Activated CD8-positive, alpha-beta T cell treated with anti-CD3 and anti-CD28 coated beads for 36 hours (primary cell): ENCODE measurements around the gene NAA15. TPM values are rescaled to one million over a fixed set of nuclear protein-coding genes. Genes with fewer than 3 reads are reported as not detected.

Experiments used
- ATAC-seq: fragments of 200-7000 bp; cut with Tn5 transposase; one replicate; pipeline ENCODE4 v1.10.0; 2021; ENCODE audit warnings: mild to moderate bottlenecking, moderate library complexity
- CTCF ChIA-PET: fragments of 350-600 bp; sonication (Branson Sonifier 250); formaldehyde crosslinking; loops from one replicate; lab custom pipeline; 2021; ENCODE audit warnings: antibody characterized with exemption; lab: Charles Lee
- POLR2A ChIA-PET: fragments of 350-600 bp; sonication (Branson Sonifier 250); formaldehyde crosslinking; loops from one replicate; lab custom pipeline; 2021; ENCODE audit warnings: antibody characterized with exemption; lab: Charles Lee
- DNase-seq: peaks from one replicate; pipeline ENCODE4 v3.0.0-alpha.2; 2020
- H3K27ac Mint-ChIP-seq: one replicate; pipeline ENCODE4 v1.8.0; 2021; ENCODE audit warnings: mild to moderate bottlenecking, mixed read lengths
- H3K27me3 Mint-ChIP-seq: one replicate; pipeline ENCODE4 v1.8.0; 2021; ENCODE audit warnings: mixed read lengths
- H3K36me3 Mint-ChIP-seq: one replicate; pipeline ENCODE4 v1.8.0; 2021; ENCODE audit warnings: low read depth, mixed read lengths
- H3K4me1 Mint-ChIP-seq: one replicate; pipeline ENCODE4 v1.8.0; 2021; ENCODE audit warnings: low read depth, mixed read lengths
- H3K4me3 Mint-ChIP-seq: one replicate; pipeline ENCODE4 v1.8.0; 2021; ENCODE audit warnings: mild to moderate bottlenecking, moderate library complexity, mixed read lengths
- H3K9me3 Mint-ChIP-seq: one replicate; pipeline ENCODE4 v1.8.0; 2021; ENCODE audit warnings: mixed read lengths
- intact Hi-C: fragments of 100-400 bp; cut with micrococcal nuclease; formaldehyde crosslinking; loops from one replicate; pipeline ENCODE4 v1.10.0; 2022
- total RNA-seq, 2 experiments: library from RNA; stranded (reverse); gene quantifications; one replicate each; pipeline ENCODE4 v1.2.3, GENCODE V29; 2021
- TF ChIP-seq, protein P1 (sequence below): fragments of 200-600 bp; IDR thresholded peaks from one replicate; pipeline ENCODE4 v1.8.0; 2022; ENCODE audit warnings: antibody characterized with exemption, mild to moderate bottlenecking

The NAA15 gene
- total RNA-seq, 2 experiments from 2014 or later = 113 to 114 TPM

DNA sequence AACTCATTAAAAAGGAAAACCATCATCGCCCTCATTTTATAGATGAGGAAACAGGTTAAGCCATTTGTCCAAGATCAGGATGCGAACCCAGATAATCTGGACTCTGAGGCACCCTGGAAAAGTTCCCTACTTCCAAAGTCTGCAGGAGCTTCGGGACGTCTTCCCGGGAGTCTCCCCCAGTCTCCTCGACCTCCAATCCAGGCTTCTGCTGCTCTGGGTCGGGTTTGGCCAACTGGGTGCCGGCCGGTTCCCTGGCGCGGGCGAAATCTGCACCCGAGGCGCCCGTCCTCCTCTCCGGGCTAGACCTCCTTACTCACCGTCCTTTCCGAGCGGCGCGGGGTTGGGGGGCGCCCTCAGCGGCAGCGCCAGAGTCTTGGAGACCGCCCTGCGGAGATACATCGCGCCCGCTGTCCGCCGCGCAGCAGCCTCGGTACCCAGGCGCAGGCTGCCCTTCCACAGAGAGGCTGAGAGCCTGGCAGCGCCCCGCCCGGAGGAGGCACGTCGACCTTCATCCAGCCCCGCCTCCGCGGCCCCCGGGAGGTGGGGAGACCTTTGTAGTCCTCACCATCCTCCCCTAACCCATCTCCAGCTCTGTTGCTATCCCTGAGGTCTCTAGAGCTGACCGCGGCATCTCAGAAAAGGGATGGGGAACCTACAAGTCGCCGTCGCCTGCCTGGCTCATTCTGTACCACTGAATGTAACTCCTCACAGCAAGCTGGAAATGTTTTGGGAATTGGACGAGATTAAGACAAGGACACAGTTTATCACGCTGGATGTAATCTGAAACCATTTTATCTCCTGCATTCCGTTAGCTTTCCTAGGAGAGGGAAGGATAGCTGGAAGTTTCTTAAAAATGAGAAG is 21.3 kb upstream of the NAA15 start, which contains the start of gene MGARP:
Gene MGARP (minus strand): TSS at position 466 of the 861 bp plus-strand sequence. CDS start 67 bp downstream, at position 399.
- peaks cover 6% of the 10 kb centered on the region for H3K9me3 Mint-ChIP-seq
- POLR2A ChIA-PET = no interaction called here
- H3K4me3 Mint-ChIP-seq = peak within 1 kb of the TSS; percentile 72
- ATAC-seq = peak; percentile 84
- TF ChIP-seq, protein P1, sequence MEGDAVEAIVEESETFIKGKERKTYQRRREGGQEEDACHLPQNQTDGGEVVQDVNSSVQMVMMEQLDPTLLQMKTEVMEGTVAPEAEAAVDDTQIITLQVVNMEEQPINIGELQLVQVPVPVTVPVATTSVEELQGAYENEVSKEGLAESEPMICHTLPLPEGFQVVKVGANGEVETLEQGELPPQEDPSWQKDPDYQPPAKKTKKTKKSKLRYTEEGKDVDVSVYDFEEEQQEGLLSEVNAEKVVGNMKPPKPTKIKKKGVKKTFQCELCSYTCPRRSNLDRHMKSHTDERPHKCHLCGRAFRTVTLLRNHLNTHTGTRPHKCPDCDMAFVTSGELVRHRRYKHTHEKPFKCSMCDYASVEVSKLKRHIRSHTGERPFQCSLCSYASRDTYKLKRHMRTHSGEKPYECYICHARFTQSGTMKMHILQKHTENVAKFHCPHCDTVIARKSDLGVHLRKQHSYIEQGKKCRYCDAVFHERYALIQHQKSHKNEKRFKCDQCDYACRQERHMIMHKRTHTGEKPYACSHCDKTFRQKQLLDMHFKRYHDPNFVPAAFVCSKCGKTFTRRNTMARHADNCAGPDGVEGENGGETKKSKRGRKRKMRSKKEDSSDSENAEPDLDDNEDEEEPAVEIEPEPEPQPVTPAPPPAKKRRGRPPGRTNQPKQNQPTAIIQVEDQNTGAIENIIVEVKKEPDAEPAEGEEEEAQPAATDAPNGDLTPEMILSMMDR = no peak
- CTCF ChIA-PET = interaction anchor here (1.4 to 2.2 kb wide), 3 partner anchors 14 to 250 kb away, joined by 5 to 12 read pairs (median 8); no protein-coding TSS in a partner anchor
- peaks cover 13% of the 10 kb centered on the region for H3K4me1 Mint-ChIP-seq
- H3K36me3 Mint-ChIP-seq = peaks cover 4% of the 10 kb centered on the region
- no peak within 1 kb of the TSS for H3K27ac Mint-ChIP-seq
- peak; percentile 38 for DNase-seq
- H3K27me3 Mint-ChIP-seq = peaks cover 36% of the 10 kb centered on the region
- intact Hi-C loops = no loop called here

DNA sequence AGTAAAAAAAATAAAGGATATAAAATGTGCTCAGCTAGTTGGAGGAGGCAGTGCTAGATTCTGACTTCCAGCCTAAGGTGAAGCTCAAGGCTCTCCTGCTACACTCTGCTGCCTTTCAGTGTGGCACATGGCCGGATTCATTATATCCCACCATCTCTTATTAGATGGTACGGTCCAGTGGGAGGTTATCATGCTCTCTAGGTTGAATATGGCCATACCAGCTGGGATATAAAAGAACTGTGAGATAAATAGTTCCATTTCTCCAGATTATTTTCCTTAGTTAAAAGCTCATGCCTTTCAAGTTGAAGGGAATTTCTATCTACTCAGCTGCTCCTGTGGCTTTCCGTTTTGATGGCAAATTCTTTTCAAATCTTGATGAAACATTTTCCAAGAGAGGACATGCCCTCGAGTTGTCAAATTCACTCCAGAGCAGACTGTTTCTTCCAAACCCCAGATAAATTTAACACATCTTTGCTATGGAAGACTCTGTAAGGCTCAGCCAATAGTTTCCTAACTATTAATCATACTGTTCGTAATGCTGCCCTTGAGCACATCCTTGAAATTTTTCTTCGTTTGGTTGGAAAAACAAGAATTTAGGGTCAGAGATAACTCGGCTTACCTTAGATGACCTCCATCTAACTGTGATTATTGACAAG is 19.1 kb upstream of the NAA15 start:
- Mint-ChIP-seq H3K4me1 (peaks cover 13% of the 10 kb centered on the region), H3K36me3 (peaks cover 9% of the 10 kb centered on the region), H3K9me3 (peaks cover 6% of the 10 kb centered on the region), H3K27ac (no peak overlapping the region), H3K4me3 (no peak overlapping the region), H3K27me3 (peaks cover 28% of the 10 kb centered on the region)
- intact Hi-C loops = no loop called here
- POLR2A ChIA-PET = interaction anchor here (0.7 kb wide), 1 partner anchor 20 kb away, joined by 3 read pairs; the partner anchor contains the start of gene NDUFC1
- DNase-seq = no peak
- no peak for ATAC-seq
- CTCF ChIA-PET = interaction anchor here (1.2 to 1.5 kb wide), 3 partner anchors 18 to 252 kb away, joined by 3 to 5 read pairs (median 4); partner anchors contain the start of gene NAA15
- TF ChIP-seq, protein P1 = no peak

DNA sequence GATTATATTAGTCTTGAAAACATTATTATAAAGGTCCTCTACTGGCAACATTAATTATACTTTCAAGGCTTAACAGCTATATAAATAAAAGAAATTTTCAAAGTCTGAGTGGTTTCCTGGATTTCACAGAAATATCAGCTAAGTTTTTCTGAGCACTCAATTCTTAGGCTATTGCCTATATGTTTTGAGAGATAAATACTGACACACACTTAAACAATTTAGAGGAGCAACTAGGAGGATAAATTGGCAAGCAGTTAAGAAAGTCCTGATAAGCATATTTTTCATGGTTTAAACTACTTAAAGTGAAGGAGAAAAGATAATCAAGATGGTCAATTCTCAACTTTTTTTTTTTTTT is 18.6 kb upstream of the NAA15 start:
- ATAC-seq (no peak), DNase-seq (no peak)
- intact Hi-C loops = no loop called here
- Mint-ChIP-seq H3K4me3 (no peak overlapping the region), H3K27me3 (peaks cover 26% of the 10 kb centered on the region), H3K4me1 (peaks cover 13% of the 10 kb centered on the region), H3K27ac (no peak overlapping the region), H3K36me3 (peaks cover 9% of the 10 kb centered on the region), H3K9me3 (peaks cover 6% of the 10 kb centered on the region)
- CTCF ChIA-PET = interaction anchor here (1.2 to 1.6 kb wide), 2 partner anchors 13 to 252 kb away, joined by 5 to 8 read pairs; no protein-coding TSS in a partner anchor
- POLR2A ChIA-PET = no interaction called here
- TF ChIP-seq, protein P1 = no peak

DNA sequence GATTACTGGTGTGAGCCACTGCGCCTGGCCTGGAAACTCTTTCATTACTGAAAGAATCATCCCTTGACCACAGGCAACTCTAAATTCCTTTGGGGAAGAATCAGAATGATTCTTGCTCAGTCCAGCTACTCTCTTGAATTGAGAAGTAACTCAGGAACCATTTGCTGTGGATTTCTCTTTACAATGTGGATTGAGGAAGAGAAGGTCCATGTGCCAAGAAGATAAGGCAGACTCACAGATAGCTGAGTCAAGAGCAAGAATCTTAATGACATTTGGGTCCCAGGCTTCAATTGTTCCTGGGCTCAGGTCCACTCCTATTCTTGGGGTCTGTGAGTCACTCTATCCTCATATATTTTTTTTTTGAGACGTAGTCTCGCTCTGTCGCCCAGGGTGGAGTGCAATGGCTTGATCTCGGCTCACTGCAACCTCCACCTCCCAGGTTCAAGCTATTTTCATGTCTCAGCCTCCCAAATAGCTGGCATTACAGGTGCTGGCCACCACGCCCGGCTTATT is 15.1 kb upstream of the NAA15 start:
- no peaks in the 10 kb centered on the region for H3K4me1 Mint-ChIP-seq
- H3K27me3 Mint-ChIP-seq = no peaks in the 10 kb centered on the region
- H3K9me3 Mint-ChIP-seq = peaks cover 6% of the 10 kb centered on the region
- H3K36me3 Mint-ChIP-seq = peaks cover 23% of the 10 kb centered on the region
- H3K4me3 Mint-ChIP-seq = no peak overlapping the region
- DNase-seq (no peak), ATAC-seq (no peak)
- POLR2A ChIA-PET = no interaction called here
- H3K27ac Mint-ChIP-seq = no peak overlapping the region
- TF ChIP-seq, protein P1 = no peak
- CTCF ChIA-PET = interaction anchor here (0.7 to 2.8 kb wide), 3 partner anchors 10 to 130 kb away, joined by 3 to 7 read pairs (median 3); no protein-coding TSS in a partner anchor
- intact Hi-C loops = no loop called here
